Left hindlimb (tissue), 1 donor: ENCODE results near the gene DAPK1.
"Not testable (repeated sequence)": the region's sequence is repeated elsewhere in the genome, so short reads cannot be mapped to it uniquely, and the experiment has no call there.

ENCODE experiments used
- DNase-seq: peaks from one replicate; pipeline ENCODE4 v3.0.0-alpha.2; 2018

DAPK1 gene

GRCh38 chr9:87718852-87719612 is 221.4 kb downstream of the DAPK1 start:
- no peak for DNase-seq

- no peak for DNase-seq
These were observed 222.5 kb downstream of the DAPK1 start for GRCh38 chr9:87720173-87720572.

DNA sequence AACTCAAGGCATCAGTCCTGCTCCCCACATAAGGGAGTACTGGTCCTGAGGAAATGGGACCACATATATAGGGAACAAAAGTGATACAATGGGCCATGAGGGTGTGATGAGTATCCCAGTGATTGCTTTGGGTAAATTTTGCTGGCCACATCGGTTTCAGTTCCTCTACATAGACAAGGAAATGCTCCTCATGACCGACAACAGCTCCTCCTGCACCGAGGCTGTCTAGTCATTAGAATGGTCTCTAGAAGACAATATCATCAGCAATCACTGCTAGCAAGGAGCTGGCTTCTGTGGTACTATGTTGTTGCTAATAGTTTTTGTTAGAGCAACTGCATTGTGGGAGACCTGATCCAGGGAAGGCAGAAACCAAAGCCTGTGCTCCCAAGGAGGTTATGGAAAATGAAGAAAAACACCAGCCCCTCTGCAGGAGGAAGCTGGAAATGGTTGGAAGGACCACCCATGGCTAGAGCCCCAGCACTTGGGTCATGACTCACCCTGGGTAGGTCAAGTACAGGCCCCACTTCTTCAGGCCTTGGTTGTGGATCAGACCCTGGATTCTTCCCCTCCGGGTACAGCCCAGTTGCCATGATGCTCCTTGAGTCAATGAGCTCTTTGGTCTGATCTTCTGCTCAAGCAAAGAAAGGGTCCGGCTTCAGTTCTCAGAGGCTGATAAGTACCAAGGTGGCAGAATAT is 224.9 kb downstream of the DAPK1 start:
- no peak for DNase-seq

DNA sequence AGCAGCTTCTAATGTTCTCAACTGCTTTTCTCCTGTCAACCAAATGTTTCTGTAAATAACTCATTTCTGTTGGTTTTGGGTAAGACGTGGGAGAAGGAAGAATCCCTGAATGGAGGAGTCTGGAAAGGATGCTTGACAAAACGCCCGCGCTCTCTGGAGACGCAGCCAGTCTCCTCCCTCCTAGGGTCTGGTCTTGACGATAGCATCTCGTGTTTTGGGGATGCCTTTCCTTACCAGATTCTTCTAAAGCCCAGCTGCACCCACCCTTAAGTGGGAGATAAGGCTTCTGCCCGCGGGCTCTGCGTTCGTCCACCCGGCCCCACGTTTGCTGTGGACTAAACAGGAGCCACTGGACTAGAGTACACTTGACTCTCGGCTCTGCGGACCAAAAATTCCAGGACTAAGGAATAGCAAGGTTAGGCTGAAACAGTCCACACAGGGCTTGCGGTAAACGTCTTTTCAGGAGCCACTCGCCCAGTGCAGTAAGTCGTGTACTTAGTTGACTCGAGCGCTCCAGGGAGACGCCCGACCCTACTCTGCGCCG is 227.8 kb downstream of the DAPK1 start:
- DNase-seq: no peak

- peak; percentile 86 for DNase-seq
These were observed 228.4 kb downstream of the DAPK1 start, which contains the start of gene CTSL for GRCh38 chr9:87725900-87726709. Gene CTSL (plus strand): TSS chr9:87726119. CDS start chr9:87727604, 1,485 bp downstream.

DNA sequence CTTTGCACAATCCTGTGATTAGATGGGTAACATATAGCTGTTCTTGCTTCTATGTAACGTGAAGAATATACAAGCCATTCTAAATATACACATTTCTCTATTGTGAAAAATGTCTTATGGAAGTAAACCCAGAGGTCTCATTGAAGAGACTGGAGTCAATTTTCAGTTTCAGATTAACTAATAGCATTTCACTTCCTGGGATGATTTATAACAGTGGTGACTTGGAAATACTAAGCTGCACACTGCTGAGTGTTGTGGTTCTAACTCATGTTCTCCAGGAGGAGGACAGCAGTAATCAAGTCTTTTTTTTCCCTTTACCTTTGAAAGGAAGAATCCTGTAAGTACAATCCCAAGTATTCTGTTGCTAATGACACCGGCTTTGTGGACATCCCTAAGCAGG is 231.6 kb downstream of the DAPK1 start:
- DNase-seq: no peak

GRCh38 chr9:87731321-87731720 is 233.7 kb downstream of the DAPK1 start:
- DNase-seq: no peak

GRCh38 chr9:87732344-87732743 is 234.7 kb downstream of the DAPK1 start:
- no peak for DNase-seq

DNA sequence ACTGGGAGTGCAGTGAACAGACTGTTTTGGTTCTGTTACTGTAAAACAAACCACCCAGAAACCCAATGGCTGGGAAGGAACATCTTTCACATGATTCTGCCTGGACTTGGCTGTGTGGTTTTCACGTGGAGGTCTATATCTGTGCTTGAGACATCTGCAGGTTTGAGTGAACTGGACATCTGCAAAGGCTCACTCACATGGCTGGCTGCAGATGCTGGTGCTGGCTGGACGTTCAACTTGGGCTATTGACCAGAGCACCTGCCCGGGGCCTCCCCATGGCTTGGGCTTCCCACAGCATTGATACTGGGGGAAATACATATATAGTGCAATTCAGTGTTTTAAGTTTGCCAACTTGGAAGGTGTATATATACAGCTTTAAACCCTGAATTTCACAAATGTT is 235.1 kb downstream of the DAPK1 start:
- DNase-seq: no peak

GRCh38 chr9:87733273-87734052 is 235.8 kb downstream of the DAPK1 start:
- DNase-seq: no peak

- DNase-seq: no peak
These were observed 236.4 kb downstream of the DAPK1 start for GRCh38 chr9:87734106-87734505.

GRCh38 chr9:87739546-87739945 is 241.9 kb downstream of the DAPK1 start:
- no peak for DNase-seq

- no peak for DNase-seq
These were observed 242.5 kb downstream of the DAPK1 start for GRCh38 chr9:87740209-87740608.

GRCh38 chr9:87741326-87741725 is 243.7 kb downstream of the DAPK1 start:
- DNase-seq: no peak

- DNase-seq: no peak
These were observed 244.2 kb downstream of the DAPK1 start for GRCh38 chr9:87741891-87742290.

- DNase-seq: no peak
These were observed 245.3 kb downstream of the DAPK1 start for GRCh38 chr9:87742813-87743428.

GRCh38 chr9:87744247-87744646 is 246.6 kb downstream of the DAPK1 start:
- not testable (repeated sequence) for DNase-seq

GRCh38 chr9:87746186-87746585 is 248.5 kb downstream of the DAPK1 start:
- no peak for DNase-seq

DNA sequence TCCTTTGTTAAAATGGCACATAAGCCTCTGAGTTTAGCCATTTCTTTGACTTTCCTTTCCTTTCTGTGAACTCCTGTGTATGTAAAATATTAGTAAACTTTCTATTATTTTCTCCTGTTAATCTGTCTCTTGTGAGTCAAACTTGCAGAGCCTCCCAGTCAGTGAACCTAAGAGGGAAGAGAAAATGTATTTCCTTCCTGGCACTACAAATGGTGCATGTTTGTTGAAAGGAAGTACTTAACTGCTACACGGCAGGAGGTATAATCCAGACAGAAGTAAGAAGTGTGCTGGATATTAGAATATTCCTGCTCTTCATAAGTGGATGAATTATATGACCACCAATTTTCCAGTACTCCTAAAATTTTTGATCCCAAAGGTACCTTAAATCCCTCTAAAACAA is 251.2 kb downstream of the DAPK1 start:
- no peak for DNase-seq

- DNase-seq: no peak
These were observed 251.8 kb downstream of the DAPK1 start for GRCh38 chr9:87749335-87750035.

DNA sequence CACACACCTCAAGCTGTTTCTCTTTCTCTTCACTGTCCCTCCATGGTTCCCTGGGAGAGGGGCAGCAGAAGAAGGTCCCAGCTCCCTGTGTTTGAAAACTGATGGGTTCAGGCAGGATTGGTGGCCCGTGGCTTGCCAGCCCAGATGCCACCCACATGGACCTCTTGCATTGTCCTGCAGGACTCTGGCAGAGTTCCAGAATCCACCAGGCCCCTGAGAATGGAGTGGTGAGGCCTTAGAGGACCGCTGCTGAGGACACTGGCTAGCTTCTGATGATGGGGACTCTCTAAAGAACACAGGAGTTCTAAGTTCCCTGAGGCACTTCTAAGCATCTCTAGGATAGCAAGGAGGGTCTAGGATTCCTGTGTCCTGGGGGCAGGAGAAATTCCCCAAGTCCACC is 253.1 kb downstream of the DAPK1 start:
- no peak for DNase-seq
